HUES64 (cell line): ENCODE data around the gene SOD3. TPM values are rescaled to one million over a fixed set of nuclear protein-coding genes. Genes with fewer than 3 reads are reported as not detected.
A peak's percentile ranks its signal among the peaks of the same experiment; 100 is the strongest.

Experiments used
- H3K27ac ChIP-seq: 2 replicates; pipeline ENCODE4 v1.7.0; 2013; ENCODE audit warnings: low read depth, low read length, inconsistent platforms
- H3K27me3 ChIP-seq: 2 replicates; pipeline ENCODE4 v1.6.1; 2013; ENCODE audit warnings: mild to moderate bottlenecking, low read length; ENCODE audit not compliant: insufficient read depth
- H3K36me3 ChIP-seq: 2 replicates; pipeline ENCODE4 v1.6.1; 2013; ENCODE audit warnings: mild to moderate bottlenecking, low read length; ENCODE audit not compliant: insufficient read depth
- H3K4me1 ChIP-seq: 2 replicates; pipeline ENCODE4 v1.6.1; 2013; ENCODE audit warnings: mild to moderate bottlenecking, low read length, moderate library complexity; ENCODE audit not compliant: insufficient read depth
- H3K4me3 ChIP-seq: 2 replicates; pipeline ENCODE4 v1.5.1; 2013; ENCODE audit warnings: mild to moderate bottlenecking, low read length, moderate library complexity
- H3K9ac ChIP-seq: 2 replicates; pipeline ENCODE4 v1.6.1; 2013; ENCODE audit warnings: mild to moderate bottlenecking, low read depth, low read length
- H3K9me3 ChIP-seq: 2 replicates; pipeline ENCODE4 v1.6.1; 2013; ENCODE audit warnings: low read depth, low read length; ENCODE audit not compliant: insufficient read depth
- WGBS: fragments of 150-250, 120-280 bp; methylation state at CpG from one replicate; pipeline ENCODE4 v1.1.7; 2013; ENCODE audit warnings: missing lambda C conversion rate; 5-methylcytosine and 5-hydroxymethylcytosine counted together
- polyA plus RNA-seq, 2 experiments: library from polyadenylated mRNA; stranded (reverse); fragments of 50-300 nt; gene quantifications; one replicate each; pipeline ENCODE4 v1.2.3, GENCODE V29; 2013

Gene SOD3, protein sequence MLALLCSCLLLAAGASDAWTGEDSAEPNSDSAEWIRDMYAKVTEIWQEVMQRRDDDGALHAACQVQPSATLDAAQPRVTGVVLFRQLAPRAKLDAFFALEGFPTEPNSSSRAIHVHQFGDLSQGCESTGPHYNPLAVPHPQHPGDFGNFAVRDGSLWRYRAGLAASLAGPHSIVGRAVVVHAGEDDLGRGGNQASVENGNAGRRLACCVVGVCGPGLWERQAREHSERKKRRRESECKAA
- 3.0 TPM for polyA plus RNA-seq (2013, experiment 1 of 2)
- 4.2 TPM for polyA plus RNA-seq (2013, experiment 2 of 2)

DNA sequence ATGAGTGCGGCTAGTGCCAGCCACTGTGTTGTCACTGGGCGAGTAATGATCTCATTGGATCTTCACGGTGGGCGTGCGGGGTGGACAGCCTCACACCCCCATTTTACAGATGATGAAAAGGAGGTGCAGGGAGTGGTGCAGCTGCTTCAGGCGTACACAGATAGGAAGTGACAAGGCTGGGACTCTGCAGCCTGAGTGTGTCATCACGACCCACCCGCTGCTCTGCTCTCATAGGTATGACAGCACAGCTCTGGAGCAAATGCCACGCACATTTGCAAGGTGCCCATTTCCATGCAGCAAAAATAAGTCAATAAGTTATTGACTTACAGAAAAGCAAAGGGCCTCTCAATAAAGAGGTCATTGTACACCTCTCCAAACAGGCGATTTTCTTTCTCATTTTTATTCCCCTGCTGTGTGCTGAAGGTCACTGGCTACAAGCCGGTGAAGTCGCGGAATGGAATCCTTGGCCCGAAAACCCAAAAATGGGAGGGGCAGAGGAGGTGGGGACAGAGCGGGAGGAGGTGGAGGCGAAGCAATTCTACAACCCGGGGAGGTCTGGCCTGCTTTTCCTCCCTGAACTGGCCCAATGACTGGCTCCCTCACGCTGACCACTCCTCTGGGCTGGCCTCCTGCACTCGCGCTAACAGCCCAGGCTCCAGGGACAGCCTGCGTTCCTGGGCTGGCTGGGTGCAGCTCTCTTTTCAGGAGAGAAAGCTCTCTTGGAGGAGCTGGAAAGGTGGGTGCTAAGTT, at the start of gene SOD3:
Gene SOD3, plus strand, starts transcription at position 658 of the 750 bp plus-strand sequence. CDS start 3,949 bp downstream, outside the sequence.
- H3K27ac ChIP-seq, result no peak within 1 kb of the TSS
- peak within 1 kb of the TSS; percentile 47 for H3K4me3 ChIP-seq

DNA sequence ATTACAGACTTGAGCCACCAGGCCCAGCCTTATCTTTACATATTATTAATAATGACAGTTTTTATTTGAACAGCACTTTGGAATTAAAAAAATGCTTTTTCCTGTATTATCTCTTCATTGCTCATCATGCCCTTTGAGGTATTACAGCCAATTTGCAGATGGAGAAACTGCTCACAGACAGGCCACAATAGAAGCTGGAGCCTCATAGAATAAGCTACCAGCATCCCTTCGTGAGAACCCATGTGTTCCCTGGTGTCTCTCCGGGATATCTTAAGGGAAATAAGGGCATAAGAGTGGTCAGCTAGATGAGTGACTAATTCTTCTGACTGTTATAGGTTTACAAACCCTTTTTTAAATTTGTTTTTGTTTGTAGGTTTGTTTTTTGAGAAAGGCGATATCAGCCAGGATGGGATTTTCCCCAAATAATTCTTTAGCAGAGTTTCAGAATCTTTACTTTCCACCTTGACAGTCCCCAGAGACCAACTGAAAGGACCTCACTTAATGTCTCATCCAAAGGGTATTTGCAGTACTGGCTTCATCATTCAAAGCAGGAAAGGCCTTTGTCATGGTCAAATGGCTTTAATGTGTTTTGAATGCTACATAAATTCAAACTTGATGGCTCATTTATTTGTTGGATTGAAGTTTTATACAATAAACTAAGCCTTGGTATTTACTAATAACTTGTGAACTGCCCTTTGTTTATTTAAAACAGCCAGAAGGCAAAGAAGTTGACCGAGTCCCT, 48.0 kb upstream of the SOD3 start:
- Histone ChIP-seq H3K9me3 (no peaks in the 10 kb centered on the region), H3K4me1 (peaks cover 17% of the 10 kb centered on the region), H3K4me3 (no peak overlapping the region), H3K36me3 (no peaks in the 10 kb centered on the region), H3K27ac (no peak overlapping the region), H3K9ac (no peak overlapping the region), H3K27me3 (no peaks in the 10 kb centered on the region)
- WGBS, result 97% methylated on average over 4 of the region's 4 CpGs

More for the DNA sequence above, at the start of gene SOD3:
- peaks cover 16% of the 10 kb centered on the region for H3K4me1 ChIP-seq
- H3K9ac ChIP-seq, result no peak within 1 kb of the TSS
- 24% methylated on average over 21 of the region's 21 CpGs for WGBS
- H3K27me3 ChIP-seq, result peaks cover 54% of the 10 kb centered on the region
- no peaks in the 10 kb centered on the region for H3K9me3 ChIP-seq
- H3K36me3 ChIP-seq, result no peaks in the 10 kb centered on the region

DNA sequence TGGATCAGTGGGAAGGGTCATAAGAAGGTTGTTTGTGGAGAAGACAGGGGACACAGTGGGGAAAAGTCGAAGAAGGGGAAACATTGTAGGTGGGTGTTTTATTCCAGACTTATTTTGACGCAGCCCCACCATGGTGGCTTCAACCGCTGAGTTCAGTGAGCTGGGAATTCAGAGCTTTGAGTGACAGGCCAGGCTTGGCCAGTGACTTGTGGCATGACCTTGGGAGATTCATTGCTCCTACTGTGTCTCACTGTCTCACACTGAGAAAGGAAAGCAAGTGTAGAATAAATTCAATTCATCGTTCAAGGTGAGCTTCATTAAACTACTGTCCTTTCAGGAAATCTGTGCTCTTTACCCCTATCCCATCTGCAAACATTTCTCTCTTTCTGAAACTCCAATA, 47.4 kb upstream of the SOD3 start:
- 93% methylated on average over 4 of the region's 4 CpGs for WGBS
- H3K27ac ChIP-seq, result no peak overlapping the region
- no peak overlapping the region for H3K4me3 ChIP-seq
- H3K36me3 ChIP-seq, result no peaks in the 10 kb centered on the region
- no peaks in the 10 kb centered on the region for H3K9me3 ChIP-seq
- H3K27me3 ChIP-seq, result no peaks in the 10 kb centered on the region
- peaks cover 15% of the 10 kb centered on the region for H3K4me1 ChIP-seq
- H3K9ac ChIP-seq, result no peak overlapping the region

DNA sequence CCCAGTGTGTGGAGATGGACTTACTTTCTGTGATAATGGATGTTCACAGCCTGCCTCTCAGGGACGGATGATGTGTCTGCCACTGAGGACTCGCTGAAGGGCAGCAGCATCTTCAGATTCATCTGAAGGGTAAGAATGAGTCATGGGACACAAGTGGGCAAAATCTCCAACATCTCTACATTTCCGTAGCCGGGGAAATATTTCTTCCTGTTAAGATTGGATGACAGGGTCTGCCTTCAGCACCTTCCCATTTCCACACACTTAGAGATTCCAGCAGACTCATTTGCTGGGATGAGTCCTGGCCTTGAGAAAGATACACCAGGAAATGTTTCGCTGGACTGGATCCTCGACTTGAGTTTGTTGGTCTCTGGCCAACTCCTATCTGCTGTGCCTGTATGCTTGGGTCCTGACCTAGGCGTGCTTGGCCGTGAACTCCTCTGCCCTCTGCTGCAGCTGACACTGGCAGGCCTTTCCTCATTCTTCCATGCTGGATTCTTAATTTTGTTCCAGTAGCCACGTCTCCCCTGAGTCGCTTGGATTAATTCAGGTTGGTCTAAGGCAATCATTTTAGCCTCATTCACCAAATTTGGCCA, 46.5 kb upstream of the SOD3 start:
- Histone ChIP-seq H3K4me3 (no peak overlapping the region), H3K9me3 (no peaks in the 10 kb centered on the region), H3K36me3 (no peaks in the 10 kb centered on the region), H3K9ac (no peak overlapping the region), H3K27ac (no peak overlapping the region), H3K27me3 (no peaks in the 10 kb centered on the region), H3K4me1 (peaks cover 14% of the 10 kb centered on the region)
- 94% methylated on average over 10 of the region's 10 CpGs for WGBS

DNA sequence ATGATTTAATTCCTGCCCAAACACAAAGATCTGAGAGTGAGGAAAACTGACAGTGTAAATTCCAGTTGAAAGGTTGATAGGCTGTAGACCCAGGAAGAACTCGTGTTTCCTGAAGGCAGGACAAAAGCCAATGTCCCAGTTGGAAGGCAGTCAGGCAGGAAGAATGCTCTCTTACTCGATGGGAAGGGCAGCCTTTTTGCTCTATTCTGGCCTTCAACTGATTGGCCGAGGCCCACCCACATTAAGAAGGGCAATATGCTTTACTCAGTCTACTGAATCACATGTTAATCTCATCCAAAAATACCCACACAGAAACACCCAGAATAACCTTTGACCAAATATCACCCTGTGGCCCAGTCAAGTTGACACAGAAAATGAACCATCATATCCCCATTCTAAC, 45.3 kb upstream of the SOD3 start:
- no peaks in the 10 kb centered on the region for H3K9me3 ChIP-seq
- no peak overlapping the region for H3K9ac ChIP-seq
- 91% methylated on average over 3 of the region's 3 CpGs for WGBS

DNA sequence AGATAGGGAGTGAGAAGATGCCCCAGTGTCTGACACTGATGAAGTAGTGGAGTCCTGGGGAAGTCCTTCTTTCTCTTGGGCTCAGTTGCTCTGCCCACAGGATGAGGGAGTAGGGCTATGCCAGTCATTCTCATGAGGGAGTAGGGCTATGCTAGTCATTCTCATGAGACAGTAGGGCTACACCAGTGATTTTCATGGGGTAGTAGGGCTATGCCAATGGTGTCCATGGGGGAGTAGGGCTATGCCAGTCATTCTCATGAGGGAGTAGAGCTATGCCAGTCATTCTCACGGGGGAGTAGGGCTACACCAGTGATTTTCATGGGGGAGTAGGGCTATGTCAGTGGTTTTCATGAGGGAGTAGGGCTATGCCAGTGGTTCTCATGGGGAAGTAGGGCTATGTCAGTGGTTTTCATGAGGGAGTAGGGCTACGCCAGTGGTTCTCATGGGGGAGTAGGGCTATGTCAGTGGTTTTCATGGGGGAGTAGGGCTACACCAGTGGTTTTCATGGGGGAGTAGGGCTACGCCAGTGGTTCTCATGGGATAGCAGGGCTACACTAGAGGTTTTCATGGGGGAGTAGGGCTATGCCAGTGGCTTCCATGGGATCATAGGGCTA, 43.3 kb upstream of the SOD3 start:
- H3K9me3 ChIP-seq, result peaks cover 12% of the 10 kb centered on the region
- no peaks in the 10 kb centered on the region for H3K4me1 ChIP-seq
- no peak overlapping the region for H3K4me3 ChIP-seq
- H3K36me3 ChIP-seq, result no peaks in the 10 kb centered on the region
- H3K27me3 ChIP-seq, result no peaks in the 10 kb centered on the region
- WGBS, result 92% methylated on average over 3 of the region's 3 CpGs
- no peak overlapping the region for H3K9ac ChIP-seq
- no peak overlapping the region for H3K27ac ChIP-seq

More for the DNA sequence above, 45.3 kb upstream of the SOD3 start:
- Histone ChIP-seq H3K27me3 (no peaks in the 10 kb centered on the region), H3K4me3 (no peak overlapping the region), H3K36me3 (no peaks in the 10 kb centered on the region), H3K27ac (no peak overlapping the region), H3K4me1 (peaks cover 2% of the 10 kb centered on the region)

DNA sequence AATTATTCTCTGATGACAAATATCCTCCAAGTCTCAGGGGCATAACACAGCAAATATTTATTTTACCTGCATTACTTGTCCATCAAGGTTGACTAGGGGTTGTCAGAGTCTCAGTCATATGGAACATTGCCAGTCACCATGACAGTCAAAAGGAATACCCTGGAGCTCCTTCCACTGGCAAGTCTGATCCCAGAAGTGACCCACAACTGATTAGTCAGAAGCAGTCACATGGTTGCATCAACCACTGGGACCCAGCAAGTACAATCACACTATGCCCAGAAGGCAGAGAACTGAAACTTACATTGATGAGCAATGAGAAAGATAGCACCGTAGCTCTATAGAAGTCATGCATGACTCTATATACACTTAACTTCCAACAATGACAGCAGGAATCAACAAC, 41.9 kb upstream of the SOD3 start:
- Histone ChIP-seq H3K36me3 (no peaks in the 10 kb centered on the region), H3K27ac (no peak overlapping the region), H3K4me3 (no peak overlapping the region), H3K27me3 (no peaks in the 10 kb centered on the region), H3K9ac (no peak overlapping the region), H3K4me1 (no peaks in the 10 kb centered on the region), H3K9me3 (peaks cover 16% of the 10 kb centered on the region)
- WGBS, result 90% methylated on average over 1 of the region's 1 CpG

DNA sequence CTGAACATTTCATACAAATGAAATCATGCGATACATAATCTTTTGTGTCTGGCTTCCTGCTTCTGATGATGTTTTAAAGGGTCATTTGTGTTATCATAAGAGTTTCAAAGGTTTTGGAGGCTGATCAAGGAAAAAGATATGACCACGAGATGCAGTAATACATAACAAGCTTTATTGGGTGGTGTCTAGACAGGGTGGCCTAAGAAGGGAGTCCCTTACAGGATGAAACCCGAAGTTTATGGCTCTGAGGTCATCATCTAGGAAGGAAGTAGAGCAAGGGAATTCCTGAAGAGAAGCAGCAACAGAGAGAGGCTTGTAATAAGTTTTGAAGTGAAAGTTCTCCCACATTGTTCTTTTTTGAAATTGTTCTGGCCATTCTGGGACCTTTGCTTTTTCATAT, 40.8 kb upstream of the SOD3 start:
- WGBS, result 89% methylated on average over 3 of the region's 3 CpGs

DNA sequence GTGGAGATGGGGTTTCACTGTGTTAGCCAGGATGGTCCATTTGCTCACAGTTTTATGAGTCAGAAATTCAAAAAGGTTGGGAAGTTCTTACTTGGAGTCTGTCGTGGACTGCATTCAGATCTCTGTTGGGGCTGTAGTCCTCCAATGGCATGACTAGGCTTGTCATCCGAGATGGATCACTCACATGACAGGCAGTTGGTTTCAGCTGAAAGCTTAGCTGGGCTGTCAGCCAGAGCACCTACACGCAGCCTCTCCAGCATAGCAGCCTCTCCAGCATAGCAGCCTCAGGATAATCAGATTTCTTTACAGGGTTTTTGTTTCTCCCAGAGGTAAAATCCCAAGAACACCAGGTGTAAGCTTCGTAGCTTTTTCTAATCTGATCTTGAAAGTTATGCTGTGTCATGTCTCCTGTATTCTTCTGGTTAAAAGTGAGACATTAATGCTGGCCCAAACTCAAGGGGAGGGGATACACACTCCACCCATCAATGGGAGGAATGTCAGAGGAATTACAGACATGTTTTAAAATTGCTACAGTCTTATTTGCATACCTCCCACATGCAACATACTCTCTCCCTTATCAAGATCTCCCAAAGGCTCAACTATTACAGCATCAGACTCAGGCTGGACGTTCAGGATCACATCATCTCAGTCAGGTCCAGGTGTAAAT, 31.6 kb upstream of the SOD3 start:
- no peaks in the 10 kb centered on the region for H3K27me3 ChIP-seq
- H3K27ac ChIP-seq, result no peak overlapping the region
- H3K4me1 ChIP-seq, result no peaks in the 10 kb centered on the region
- no peak overlapping the region for H3K4me3 ChIP-seq
- no peaks in the 10 kb centered on the region for H3K9me3 ChIP-seq
- 80% methylated on average over 5 of the region's 5 CpGs for WGBS
- H3K36me3 ChIP-seq, result no peaks in the 10 kb centered on the region
- H3K9ac ChIP-seq, result no peak overlapping the region

More for the DNA sequence above, 40.8 kb upstream of the SOD3 start:
- Histone ChIP-seq H3K4me1 (no peaks in the 10 kb centered on the region), H3K27ac (no peak overlapping the region), H3K36me3 (no peaks in the 10 kb centered on the region), H3K4me3 (no peak overlapping the region), H3K9me3 (peaks cover 16% of the 10 kb centered on the region), H3K9ac (no peak overlapping the region), H3K27me3 (no peaks in the 10 kb centered on the region)

DNA sequence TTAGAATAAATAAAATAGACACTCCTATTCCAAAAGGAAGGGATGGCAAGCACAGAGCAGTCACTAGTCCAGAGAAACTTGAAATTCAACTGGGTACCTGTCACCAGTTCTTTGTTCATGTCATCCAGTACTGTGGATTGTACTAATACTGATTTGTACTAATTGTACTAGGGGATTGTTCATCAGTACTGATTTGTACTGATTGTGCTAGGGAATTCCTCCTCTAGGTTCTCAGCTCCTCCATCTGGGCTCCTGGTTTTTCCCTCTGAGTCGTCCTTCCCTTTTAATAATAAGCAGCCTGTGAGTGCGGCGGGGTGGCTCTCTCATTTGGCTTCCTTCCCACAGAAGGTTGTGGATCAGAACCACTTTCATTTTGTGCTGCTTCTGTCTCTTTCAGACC, 31.0 kb upstream of the SOD3 start:
- H3K36me3 ChIP-seq, result no peaks in the 10 kb centered on the region
- no peak overlapping the region for H3K9ac ChIP-seq
- H3K27ac ChIP-seq, result no peak overlapping the region
- no peaks in the 10 kb centered on the region for H3K27me3 ChIP-seq
- WGBS, result 88% methylated on average over 3 of the region's 3 CpGs
- no peak overlapping the region for H3K4me3 ChIP-seq
- H3K4me1 ChIP-seq, result no peaks in the 10 kb centered on the region
- H3K9me3 ChIP-seq, result no peaks in the 10 kb centered on the region
